Measurements from ENCODE around the gene LRRC7. TPM values are rescaled to one million over a fixed set of nuclear protein-coding genes. Genes with fewer than 3 reads are reported as not detected.

The LRRC7 gene
- total RNA-seq, 1 experiment from 2014 or later = not detected

DNA sequence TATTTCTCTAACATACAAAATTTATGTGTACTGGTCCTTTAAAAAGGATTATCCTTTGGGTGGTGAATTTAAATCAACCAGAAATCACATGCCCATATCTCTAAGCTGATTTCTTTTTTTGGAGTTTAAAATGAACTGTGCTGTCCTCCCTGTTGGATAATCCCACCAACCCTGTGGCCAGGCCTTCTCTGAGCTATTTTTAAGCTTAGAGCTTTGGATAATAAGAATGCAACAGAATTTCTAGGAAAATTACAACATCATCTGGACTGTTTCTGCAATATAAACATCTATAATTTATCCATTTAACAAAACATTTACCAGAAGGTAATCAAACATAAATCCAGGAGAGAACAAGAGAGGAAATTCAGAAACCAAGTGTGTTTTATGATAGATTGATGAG lies 549.3 kb downstream of the LRRC7 start:
- Histone ChIP-seq H3K4me1 (ENCODE audit: insufficient read depth, low read length, poor library complexity, severe bottlenecking) (no peaks in the 10 kb centered on the region), H3K27ac (ENCODE audit: low read depth, low read length, poor library complexity, severe bottlenecking) (no peak overlapping the region), H3K36me3 (ENCODE audit: insufficient read depth, low read length, poor library complexity, severe bottlenecking) (no peaks in the 10 kb centered on the region), H3K9me3 (ENCODE audit: low read depth, low read length, poor library complexity, severe bottlenecking) (no peaks in the 10 kb centered on the region), H3K27me3 (replicated peaks; ENCODE audit: insufficient read depth, low read depth, low read length, poor library complexity) (no peaks in the 10 kb centered on the region), H3K4me3 (ENCODE audit: low read depth, low read length, poor library complexity, severe bottlenecking) (no peak overlapping the region)
- no TSS peak for BruUV-seq (replicated peaks)
- CTCF ChIA-PET = interaction anchor here (0.5 kb wide), 1 partner anchor 124 kb away, joined by 3 read pairs; no protein-coding TSS in a partner anchor
- POLR2A ChIA-PET (ENCODE audit: low non-redundant PET) = no interaction called here
- no peak for TF ChIP-seq EZH2 (IDR thresholded peaks at IDR 0.05; ENCODE audit: borderline replicate concordance, low read depth, low read length, poor library complexity, severe bottlenecking)
- TF ChIP-seq, protein P1, sequence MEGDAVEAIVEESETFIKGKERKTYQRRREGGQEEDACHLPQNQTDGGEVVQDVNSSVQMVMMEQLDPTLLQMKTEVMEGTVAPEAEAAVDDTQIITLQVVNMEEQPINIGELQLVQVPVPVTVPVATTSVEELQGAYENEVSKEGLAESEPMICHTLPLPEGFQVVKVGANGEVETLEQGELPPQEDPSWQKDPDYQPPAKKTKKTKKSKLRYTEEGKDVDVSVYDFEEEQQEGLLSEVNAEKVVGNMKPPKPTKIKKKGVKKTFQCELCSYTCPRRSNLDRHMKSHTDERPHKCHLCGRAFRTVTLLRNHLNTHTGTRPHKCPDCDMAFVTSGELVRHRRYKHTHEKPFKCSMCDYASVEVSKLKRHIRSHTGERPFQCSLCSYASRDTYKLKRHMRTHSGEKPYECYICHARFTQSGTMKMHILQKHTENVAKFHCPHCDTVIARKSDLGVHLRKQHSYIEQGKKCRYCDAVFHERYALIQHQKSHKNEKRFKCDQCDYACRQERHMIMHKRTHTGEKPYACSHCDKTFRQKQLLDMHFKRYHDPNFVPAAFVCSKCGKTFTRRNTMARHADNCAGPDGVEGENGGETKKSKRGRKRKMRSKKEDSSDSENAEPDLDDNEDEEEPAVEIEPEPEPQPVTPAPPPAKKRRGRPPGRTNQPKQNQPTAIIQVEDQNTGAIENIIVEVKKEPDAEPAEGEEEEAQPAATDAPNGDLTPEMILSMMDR (conservative IDR thresholded peaks at IDR 0.05; ENCODE audit: low read depth, low read length) = no peak
- DNase-seq (ENCODE audit: low spot score) = no peak
- intact Hi-C loops (cut with micrococcal nuclease; ENCODE audit: unreplicated experiment) = no loop called here

DNA sequence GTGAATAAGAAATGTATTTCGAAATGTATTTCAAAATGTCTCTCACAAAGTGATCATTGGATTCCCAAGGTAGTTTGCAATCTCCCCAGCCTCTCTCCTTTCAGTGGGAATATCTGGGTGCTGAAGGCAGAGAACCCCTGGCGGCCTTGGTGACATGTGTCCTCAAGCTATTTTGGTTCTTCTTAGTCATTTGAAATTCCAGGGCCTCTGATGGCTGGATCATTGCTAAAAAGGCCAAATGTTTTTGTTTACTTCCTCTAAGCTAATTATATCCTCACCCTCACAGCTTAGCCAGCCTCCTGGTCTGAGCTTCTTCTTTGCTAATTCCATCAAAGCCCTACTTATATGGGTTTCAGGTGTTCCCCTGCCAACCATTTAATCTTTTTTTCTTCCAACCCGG lies 566.4 kb downstream of the LRRC7 start:
- no peaks in the 10 kb centered on the region for H3K36me3 ChIP-seq (ENCODE audit: insufficient read depth, low read length, poor library complexity, severe bottlenecking)
- H3K9me3 ChIP-seq (ENCODE audit: low read depth, low read length, poor library complexity, severe bottlenecking) = no peaks in the 10 kb centered on the region
- CTCF ChIA-PET = no interaction called here
- TF ChIP-seq EZH2 (IDR thresholded peaks at IDR 0.05; ENCODE audit: borderline replicate concordance, low read depth, low read length, poor library complexity, severe bottlenecking) = no peak
- TF ChIP-seq, protein P1 (conservative IDR thresholded peaks at IDR 0.05; ENCODE audit: low read depth, low read length) = no peak
- H3K27me3 ChIP-seq (replicated peaks; ENCODE audit: insufficient read depth, low read depth, low read length, poor library complexity) = no peaks in the 10 kb centered on the region
- H3K4me3 ChIP-seq (ENCODE audit: low read depth, low read length, poor library complexity, severe bottlenecking) = no peak overlapping the region
- H3K27ac ChIP-seq (ENCODE audit: low read depth, low read length, poor library complexity, severe bottlenecking) = no peak overlapping the region
- BruUV-seq (replicated peaks) = no TSS peak
- intact Hi-C loops (cut with micrococcal nuclease; ENCODE audit: unreplicated experiment) = loop anchor here (5.0 kb wide), 2 partner anchors 378 to 918 kb away; no protein-coding TSS in a partner anchor
- DNase-seq (ENCODE audit: low spot score) = no peak
- no peaks in the 10 kb centered on the region for H3K4me1 ChIP-seq (ENCODE audit: insufficient read depth, low read length, poor library complexity, severe bottlenecking)
- POLR2A ChIA-PET (ENCODE audit: low non-redundant PET) = no interaction called here

DNA sequence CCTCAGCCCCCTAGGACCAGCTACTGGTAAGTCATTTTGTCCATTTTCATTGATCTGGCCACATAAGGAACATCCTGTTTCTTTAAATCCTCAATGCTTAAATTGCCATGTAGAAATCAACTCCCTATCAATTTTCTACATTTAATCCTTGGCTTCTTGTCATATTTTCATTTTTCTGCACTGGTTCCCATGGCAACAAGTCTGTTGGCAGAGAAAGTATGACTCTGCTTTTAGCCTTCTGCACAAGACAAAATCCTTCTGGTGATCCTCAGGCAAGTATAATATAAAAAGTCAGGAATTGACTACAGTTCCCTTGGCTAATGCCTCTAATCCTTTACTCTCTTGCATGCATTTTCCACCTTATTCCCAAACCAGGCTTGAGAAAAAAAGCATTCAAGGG lies 572.6 kb downstream of the LRRC7 start:
- no peak for TF ChIP-seq EZH2 (IDR thresholded peaks at IDR 0.05; ENCODE audit: borderline replicate concordance, low read depth, low read length, poor library complexity, severe bottlenecking)
- TF ChIP-seq, protein P1 (conservative IDR thresholded peaks at IDR 0.05; ENCODE audit: low read depth, low read length) = no peak
- H3K4me3 ChIP-seq (ENCODE audit: low read depth, low read length, poor library complexity, severe bottlenecking) = no peak overlapping the region
- POLR2A ChIA-PET (ENCODE audit: low non-redundant PET) = no interaction called here
- H3K27ac ChIP-seq (ENCODE audit: low read depth, low read length, poor library complexity, severe bottlenecking) = no peak overlapping the region
- H3K27me3 ChIP-seq (replicated peaks; ENCODE audit: insufficient read depth, low read depth, low read length, poor library complexity) = no peaks in the 10 kb centered on the region
- no peaks in the 10 kb centered on the region for H3K9me3 ChIP-seq (ENCODE audit: low read depth, low read length, poor library complexity, severe bottlenecking)
- no peaks in the 10 kb centered on the region for H3K4me1 ChIP-seq (ENCODE audit: insufficient read depth, low read length, poor library complexity, severe bottlenecking)
- no TSS peak for BruUV-seq (replicated peaks)
- intact Hi-C loops (cut with micrococcal nuclease; ENCODE audit: unreplicated experiment) = no loop called here
- CTCF ChIA-PET = no interaction called here
- DNase-seq (ENCODE audit: low spot score) = no peak
- H3K36me3 ChIP-seq (ENCODE audit: insufficient read depth, low read length, poor library complexity, severe bottlenecking) = peaks cover 2% of the 10 kb centered on the region
